Right lobe of liver (tissue), 6 donors: ENCODE measurements around the gene STON2. TPM values are rescaled to one million over a fixed set of nuclear protein-coding genes. Genes with fewer than 3 reads are reported as not detected.

Experiments
- ATAC-seq, 4 donors: fragments of 200-7000 bp; cut with Tn5 transposase; one replicate each; pipeline ENCODE4 v1.9.1; 2020; ENCODE audit warnings: mild to moderate bottlenecking in 4 of 4, moderate library complexity in 4 of 4
- DNase-seq, 3 donors: peaks; one replicate each; pipeline ENCODE4 v3.0.0-alpha.2; 2020
- H3K27ac ChIP-seq, 3 donors: fragments of 200-600 bp; one replicate each; pipeline ENCODE4 v1.8.0; 2022
- H3K27me3 ChIP-seq, 2 donors: fragments of 200-600 bp; one replicate each; pipeline ENCODE4 v1.8.0; 2022
- H3K36me3 ChIP-seq, 4 donors: fragments of 200-600 bp; sonication (generic) in 1 of 4; one replicate each; pipeline versions ENCODE4 v1.5.1 to v1.8.0; 2017 to 2022; ENCODE audit warnings: control low read depth in 1 of 4
- H3K4me1 ChIP-seq, 4 donors: fragments of 200-600 bp; sonication (generic) in 1 of 4; one replicate each; pipeline versions ENCODE4 v1.5.1 to v1.8.0; 2017 to 2022; ENCODE audit warnings: control low read depth in 1 of 4
- H3K4me3 ChIP-seq, 3 donors: fragments of 200-600 bp; one replicate each; pipeline ENCODE4 v1.8.0; 2022
- H3K9me3 ChIP-seq, 4 donors: fragments of 200-600 bp; sonication (generic) in 1 of 4; one replicate each; pipeline versions ENCODE4 v1.5.1 to v1.8.0; 2017 to 2022; ENCODE audit warnings: control low read depth in 1 of 4
- POLR2A ChIP-seq: fragments of 450-650 bp; IDR thresholded peaks from one replicate; pipeline ENCODE4 v1.6.1; 2017; ENCODE audit warnings: antibody characterized with exemption, mild to moderate bottlenecking
- WGBS: methylation state at CpG from one replicate; pipeline ENCODE4 v1.1.6; 2018; ENCODE audit warnings: low coverage, low lambda C conversion rate; ENCODE audit not compliant: insufficient coverage; ENCODE audit errors: missing lambda C conversion rate; 5-methylcytosine and 5-hydroxymethylcytosine counted together
- intact Hi-C, 2 donors: fragments of 100-400 bp; cut with DNase I; formaldehyde crosslinking; loops; one replicate each; pipeline versions ENCODE4 v1.11.2 to v1.14.1; 2022
- long read RNA-seq: library from polyadenylated mRNA; unstranded; transcript quantifications from one replicate; pipeline ENCODE4 v2.0.0, GENCODE V29; 2019
- total RNA-seq, 6 experiments: library from RNA; depleted of rRNA in 2 of 6; stranded (reverse); fragments of >200 nt in 2 of 6; fragmentation: NEBNext Ultra II Directional in 3 of 6; extraction: Animal tissue kit (Norgen Biotek cat#: 25700) in 3 of 6; gene quantifications; one replicate each; pipeline versions ENCODE4 v1.1.0 to v1.2.4, GENCODE V29; 2016 to 2023
- TF ChIP-seq, protein P1 (sequence below), 4 donors: fragments of 200-600 bp in 3 of 4; fragments of 450-650 bp in 1 of 4; IDR thresholded peaks; one replicate each; pipeline versions ENCODE4 v1.5.1 to v1.8.0; 2016 to 2022; ENCODE audit warnings: antibody characterized with exemption in 4 of 4, mild to moderate bottlenecking in 2 of 4
- donor health status: DM: no; HTN: yes; CAD: no.
- donor health status: DM: no; HTN: no; CAD: no.
- donor health status: DM: no; HTN: no; CAD: no.
- donor health status: DM: no; HTN: yes; CAD: no.
- donor health status: DM: no; HTN: yes; CAD: no.

STON2 gene, protein sequence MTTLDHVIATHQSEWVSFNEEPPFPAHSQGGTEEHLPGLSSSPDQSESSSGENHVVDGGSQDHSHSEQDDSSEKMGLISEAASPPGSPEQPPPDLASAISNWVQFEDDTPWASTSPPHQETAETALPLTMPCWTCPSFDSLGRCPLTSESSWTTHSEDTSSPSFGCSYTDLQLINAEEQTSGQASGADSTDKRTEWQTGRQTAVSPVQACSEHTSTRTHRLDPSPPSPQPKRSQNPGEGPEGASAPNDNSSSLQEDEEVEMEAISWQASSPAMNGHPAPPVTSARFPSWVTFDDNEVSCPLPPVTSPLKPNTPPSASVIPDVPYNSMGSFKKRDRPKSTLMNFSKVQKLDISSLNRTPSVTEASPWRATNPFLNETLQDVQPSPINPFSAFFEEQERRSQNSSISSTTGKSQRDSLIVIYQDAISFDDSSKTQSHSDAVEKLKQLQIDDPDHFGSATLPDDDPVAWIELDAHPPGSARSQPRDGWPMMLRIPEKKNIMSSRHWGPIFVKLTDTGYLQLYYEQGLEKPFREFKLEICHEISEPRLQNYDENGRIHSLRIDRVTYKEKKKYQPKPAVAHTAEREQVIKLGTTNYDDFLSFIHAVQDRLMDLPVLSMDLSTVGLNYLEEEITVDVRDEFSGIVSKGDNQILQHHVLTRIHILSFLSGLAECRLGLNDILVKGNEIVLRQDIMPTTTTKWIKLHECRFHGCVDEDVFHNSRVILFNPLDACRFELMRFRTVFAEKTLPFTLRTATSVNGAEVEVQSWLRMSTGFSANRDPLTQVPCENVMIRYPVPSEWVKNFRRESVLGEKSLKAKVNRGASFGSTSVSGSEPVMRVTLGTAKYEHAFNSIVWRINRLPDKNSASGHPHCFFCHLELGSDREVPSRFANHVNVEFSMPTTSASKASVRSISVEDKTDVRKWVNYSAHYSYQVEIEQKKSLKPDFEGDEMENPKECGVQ
- 10 to 100 TPM in 3 of 6 experiments, 1 to 10 TPM in 3; 4.9 to 23.7 (median 10.7) TPM for total RNA-seq
- long read RNA-seq = 0 reads

DNA sequence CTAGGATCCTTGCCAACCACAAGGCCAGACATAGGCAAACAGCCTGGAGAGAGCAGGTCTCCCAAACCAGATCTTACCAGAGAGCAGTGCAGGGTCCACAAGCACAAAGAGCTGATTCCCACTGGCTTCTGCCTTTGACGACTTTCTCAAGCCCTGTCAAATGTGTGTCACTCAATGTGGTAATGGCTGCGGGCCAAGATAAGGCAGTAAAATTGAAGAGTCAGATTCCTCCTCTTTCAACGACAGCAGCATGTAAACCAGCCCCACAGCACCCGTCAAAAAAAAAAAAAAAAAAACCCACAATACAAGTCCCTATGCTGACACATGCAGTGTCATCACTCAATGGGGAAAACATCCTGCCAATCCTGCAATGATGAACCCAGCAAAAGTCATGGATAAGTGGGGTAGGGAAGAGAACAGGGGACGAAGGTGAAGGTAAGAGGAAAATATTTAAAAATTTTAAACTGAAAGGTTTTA, at the start of gene STON2:
Gene STON2 (minus strand): TSS at position 123 of the 477 bp plus-strand sequence. CDS start 1,942 bp downstream, outside the sequence.
- Histone ChIP-seq H3K27me3 (no peaks in the 10 kb centered on the region), H3K9me3 (no peaks in the 10 kb centered on the region), H3K4me3 (no peak within 1 kb of the TSS), H3K4me1 (peaks cover 0 to 3% (median 0%) of the 10 kb centered on the region in 4 donors), H3K36me3 (no peaks in the 10 kb centered on the region), H3K27ac (no peak within 1 kb of the TSS)
- DNase-seq (peak in 1 of 3 donors; percentile 29), ATAC-seq (peak; percentile 27 to 60 (median 35))
- intact Hi-C loops = no loop called here
- TF ChIP-seq POLR2A = no peak
- TF ChIP-seq, protein P1, sequence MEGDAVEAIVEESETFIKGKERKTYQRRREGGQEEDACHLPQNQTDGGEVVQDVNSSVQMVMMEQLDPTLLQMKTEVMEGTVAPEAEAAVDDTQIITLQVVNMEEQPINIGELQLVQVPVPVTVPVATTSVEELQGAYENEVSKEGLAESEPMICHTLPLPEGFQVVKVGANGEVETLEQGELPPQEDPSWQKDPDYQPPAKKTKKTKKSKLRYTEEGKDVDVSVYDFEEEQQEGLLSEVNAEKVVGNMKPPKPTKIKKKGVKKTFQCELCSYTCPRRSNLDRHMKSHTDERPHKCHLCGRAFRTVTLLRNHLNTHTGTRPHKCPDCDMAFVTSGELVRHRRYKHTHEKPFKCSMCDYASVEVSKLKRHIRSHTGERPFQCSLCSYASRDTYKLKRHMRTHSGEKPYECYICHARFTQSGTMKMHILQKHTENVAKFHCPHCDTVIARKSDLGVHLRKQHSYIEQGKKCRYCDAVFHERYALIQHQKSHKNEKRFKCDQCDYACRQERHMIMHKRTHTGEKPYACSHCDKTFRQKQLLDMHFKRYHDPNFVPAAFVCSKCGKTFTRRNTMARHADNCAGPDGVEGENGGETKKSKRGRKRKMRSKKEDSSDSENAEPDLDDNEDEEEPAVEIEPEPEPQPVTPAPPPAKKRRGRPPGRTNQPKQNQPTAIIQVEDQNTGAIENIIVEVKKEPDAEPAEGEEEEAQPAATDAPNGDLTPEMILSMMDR (IDR thresholded peaks at IDR 0.05) = no peak
- WGBS = 39% methylated on average over 5 of the region's 5 CpGs

DNA sequence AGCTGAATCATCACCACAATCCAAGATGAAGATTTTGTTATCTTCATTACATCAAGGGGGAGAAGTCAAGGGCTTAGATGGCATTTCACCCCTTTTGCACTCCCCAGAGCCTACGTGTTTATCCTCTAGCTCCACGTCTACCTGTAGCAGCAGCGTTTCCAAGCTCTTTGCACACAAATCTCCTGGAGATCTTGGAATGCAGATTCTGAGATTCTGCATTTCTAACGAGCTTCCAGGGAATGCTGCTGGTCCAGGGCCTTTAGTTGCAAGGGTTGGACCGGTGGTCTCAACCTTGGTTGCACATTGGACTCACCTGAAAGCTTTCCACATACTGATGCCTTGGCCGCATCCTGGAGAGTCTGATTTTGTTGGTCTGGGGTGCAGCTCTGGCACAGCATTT, 49.5 kb upstream of the STON2 start:
- intact Hi-C loops = no loop called here
- Histone ChIP-seq H3K27ac (no peak overlapping the region), H3K4me1 (peaks cover 0 to 6% (median 0%) of the 10 kb centered on the region in 4 donors), H3K4me3 (no peak overlapping the region), H3K27me3 (no peaks in the 10 kb centered on the region), H3K9me3 (no peaks in the 10 kb centered on the region), H3K36me3 (no peaks in the 10 kb centered on the region)
- DNase-seq = no peak
- WGBS = 67% methylated on average over 5 of the region's 6 CpGs
- no peak for ATAC-seq
- TF ChIP-seq, protein P1 (IDR thresholded peaks at IDR 0.05) = no peak

DNA sequence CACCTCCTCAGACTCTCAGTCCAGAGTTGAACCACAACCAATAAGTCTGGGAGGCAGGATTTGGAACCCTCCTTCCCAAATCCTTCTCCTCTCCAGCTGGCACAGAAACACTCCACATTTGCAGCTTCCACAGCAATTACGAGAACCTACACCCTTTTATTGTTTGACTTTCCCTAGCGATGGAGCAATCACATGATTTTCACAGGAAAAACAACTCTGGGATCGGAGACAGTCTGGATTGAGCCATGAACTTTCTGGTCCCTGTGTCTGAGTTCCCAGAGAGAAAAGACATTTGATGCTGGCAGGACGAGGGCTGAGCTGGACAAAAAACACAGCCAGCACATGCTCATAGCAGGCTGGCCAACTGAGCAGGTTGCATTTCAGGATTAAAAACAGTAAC, 49.0 kb upstream of the STON2 start:
- no peak overlapping the region for H3K4me3 ChIP-seq
- H3K9me3 ChIP-seq = no peaks in the 10 kb centered on the region
- peak; percentile 69 to 84 (median 75) for ATAC-seq
- no peak for TF ChIP-seq POLR2A
- TF ChIP-seq, protein P1 (IDR thresholded peaks at IDR 0.05) = no peak
- no peaks in the 10 kb centered on the region for H3K36me3 ChIP-seq
- DNase-seq = no peak
- no peak overlapping the region for H3K27ac ChIP-seq
- WGBS = 22% methylated on average over 4 of the region's 4 CpGs
- H3K4me1 ChIP-seq = peaks cover 0 to 6% (median 0%) of the 10 kb centered on the region in 4 donors
- intact Hi-C loops = no loop called here
- no peaks in the 10 kb centered on the region for H3K27me3 ChIP-seq

DNA sequence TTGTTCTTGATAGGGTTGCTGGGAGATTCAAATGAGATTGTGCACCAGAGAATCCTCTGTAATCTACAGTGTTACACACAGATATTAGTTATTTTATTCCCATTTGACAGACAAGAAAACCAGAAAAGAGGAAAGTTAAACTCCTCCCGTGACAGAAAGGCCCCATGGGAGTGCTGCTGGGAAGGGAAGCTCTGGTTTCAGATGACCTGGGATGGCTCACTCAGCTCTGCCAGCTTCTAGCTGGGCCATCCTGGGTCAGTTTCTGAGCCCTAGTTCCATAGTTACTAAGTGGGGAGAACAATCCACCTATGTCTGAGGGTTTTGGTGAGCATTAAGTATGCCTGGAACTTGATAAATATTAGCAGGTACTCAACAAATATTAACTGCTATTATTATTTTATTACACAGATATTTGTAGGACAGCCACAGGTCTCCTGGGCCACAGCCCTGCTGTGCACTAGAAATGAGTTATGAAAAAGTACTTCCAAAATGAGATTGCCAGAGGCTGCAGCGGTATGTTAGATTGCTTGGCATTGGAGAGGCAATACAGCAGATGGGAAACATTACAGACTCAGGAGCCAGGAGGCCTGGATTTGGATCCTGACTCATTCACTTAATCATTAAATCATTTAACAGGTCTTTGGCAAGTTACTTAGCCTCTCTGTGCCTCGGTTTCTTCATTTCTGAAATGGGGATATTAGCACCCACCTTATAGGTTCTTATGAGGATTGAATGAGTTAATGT, 47.1 kb upstream of the STON2 start:
- no peak for ATAC-seq

More for the DNA sequence above, 47.1 kb upstream of the STON2 start:
- 79% methylated on average over 3 of the region's 3 CpGs for WGBS
- no peaks in the 10 kb centered on the region for H3K9me3 ChIP-seq
- no peak overlapping the region for H3K27ac ChIP-seq
- TF ChIP-seq, protein P1 (IDR thresholded peaks at IDR 0.05) = no peak
- TF ChIP-seq POLR2A = no peak
- H3K4me3 ChIP-seq = no peak overlapping the region
- no peaks in the 10 kb centered on the region for H3K27me3 ChIP-seq
- intact Hi-C loops = no loop called here
- peaks cover 0 to 6% (median 0%) of the 10 kb centered on the region in 4 donors for H3K4me1 ChIP-seq
- DNase-seq = no peak
- H3K36me3 ChIP-seq = no peaks in the 10 kb centered on the region
